Gastrocnemius medialis (tissue), 4 donors: ENCODE data around the gene NBEA.

Source experiments
- CTCF ChIP-seq, 5 experiments: fragments of 450-650 bp in 3 of 5; fragments of 200-600 bp in 2 of 5; sonication (generic) in 2 of 5; IDR thresholded peaks in 4 of 5; conservative IDR thresholded peaks in 1 of 5; 1 replicate in 4 of 5; 2 replicates in 1 of 5; pipeline ENCODE4 v1.5.1; 2016 to 2019; ENCODE audit warnings: antibody characterized with exemption in 5 of 5, mild to moderate bottlenecking in 3 of 5, moderate library complexity in 3 of 5
- POLR2A ChIP-seq, 2 donors: fragments of 450-650 bp; IDR thresholded peaks; one replicate each; pipeline ENCODE4 v1.6.1; 2017; ENCODE audit warnings: antibody characterized with exemption in 2 of 2, mild to moderate bottlenecking in 2 of 2, moderate library complexity in 2 of 2

- TF ChIP-seq POLR2A (IDR thresholded peaks at IDR 0.05) (no peak), CTCF (IDR thresholded peaks at IDR 0.05 in 4 of 5, conservative IDR thresholded peaks at IDR 0.05 in 1 of 5) (no peak)
These were observed 592.3 kb downstream of the NBEA start for GRCh38 chr13:35534343-35534742.
